GM10266 (cell line): Measurements from ENCODE around the gene TP53I3.

ENCODE experiments used
- DNase-seq: peaks from one replicate; pipeline ENCODE4 v3.0.0; 2012; ENCODE audit errors: extremely low spot score
- TF ChIP-seq, protein P1 (sequence below): IDR thresholded peaks from 2 replicates; pipeline ENCODE4 v1.5.1; 2012; ENCODE audit warnings: mild to moderate bottlenecking, low read depth; ENCODE audit not compliant: control insufficient read depth, insufficient read depth; ENCODE audit errors: missing control alignments

Gene TP53I3, protein sequence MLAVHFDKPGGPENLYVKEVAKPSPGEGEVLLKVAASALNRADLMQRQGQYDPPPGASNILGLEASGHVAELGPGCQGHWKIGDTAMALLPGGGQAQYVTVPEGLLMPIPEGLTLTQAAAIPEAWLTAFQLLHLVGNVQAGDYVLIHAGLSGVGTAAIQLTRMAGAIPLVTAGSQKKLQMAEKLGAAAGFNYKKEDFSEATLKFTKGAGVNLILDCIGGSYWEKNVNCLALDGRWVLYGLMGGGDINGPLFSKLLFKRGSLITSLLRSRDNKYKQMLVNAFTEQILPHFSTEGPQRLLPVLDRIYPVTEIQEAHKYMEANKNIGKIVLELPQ

DNA sequence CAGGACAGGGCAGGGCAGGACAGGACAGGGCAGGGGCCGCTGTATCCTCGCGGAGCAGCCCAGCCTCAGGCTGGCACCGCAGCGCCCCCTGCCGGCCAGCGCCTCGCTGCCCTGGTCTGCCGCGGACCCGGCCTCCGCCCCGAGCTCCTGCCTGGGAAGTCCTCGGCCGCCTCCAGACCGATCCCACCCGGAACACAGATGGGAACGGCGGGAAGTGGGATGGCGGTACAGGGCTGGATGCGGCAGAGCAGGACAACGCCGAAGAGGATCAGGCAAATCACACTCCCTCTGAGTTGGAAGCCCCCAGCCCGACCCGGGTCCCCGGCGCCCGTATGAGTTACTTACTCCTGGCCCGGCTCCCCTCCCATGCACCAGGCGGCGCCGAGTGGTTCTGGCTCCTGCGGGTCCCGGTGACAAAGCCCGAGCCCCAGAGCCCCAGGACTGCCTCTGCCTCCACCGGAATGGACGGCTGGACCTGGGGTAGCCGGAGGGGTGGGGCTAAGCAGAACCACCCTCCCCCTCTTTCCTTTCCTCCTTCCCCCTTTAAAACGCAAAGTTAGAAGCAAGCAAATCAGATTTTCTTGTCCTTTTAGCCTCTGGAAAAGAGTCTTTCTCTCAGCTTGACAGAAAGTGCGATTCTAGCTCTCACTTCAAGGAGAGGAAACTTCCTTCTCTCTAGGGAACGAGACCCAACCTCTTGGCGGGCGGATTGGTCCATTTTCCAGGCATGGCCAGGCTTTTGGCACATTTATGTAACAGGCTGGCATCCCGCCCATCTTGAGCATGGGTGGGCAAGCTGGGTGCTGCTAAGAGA, at the start of gene TP53I3:
Gene TP53I3 (minus strand): TSS at position 449 of the 814 bp plus-strand sequence. CDS start 508 bp downstream, outside the sequence.
- peak; percentile 84 for DNase-seq
- TF ChIP-seq, protein P1, sequence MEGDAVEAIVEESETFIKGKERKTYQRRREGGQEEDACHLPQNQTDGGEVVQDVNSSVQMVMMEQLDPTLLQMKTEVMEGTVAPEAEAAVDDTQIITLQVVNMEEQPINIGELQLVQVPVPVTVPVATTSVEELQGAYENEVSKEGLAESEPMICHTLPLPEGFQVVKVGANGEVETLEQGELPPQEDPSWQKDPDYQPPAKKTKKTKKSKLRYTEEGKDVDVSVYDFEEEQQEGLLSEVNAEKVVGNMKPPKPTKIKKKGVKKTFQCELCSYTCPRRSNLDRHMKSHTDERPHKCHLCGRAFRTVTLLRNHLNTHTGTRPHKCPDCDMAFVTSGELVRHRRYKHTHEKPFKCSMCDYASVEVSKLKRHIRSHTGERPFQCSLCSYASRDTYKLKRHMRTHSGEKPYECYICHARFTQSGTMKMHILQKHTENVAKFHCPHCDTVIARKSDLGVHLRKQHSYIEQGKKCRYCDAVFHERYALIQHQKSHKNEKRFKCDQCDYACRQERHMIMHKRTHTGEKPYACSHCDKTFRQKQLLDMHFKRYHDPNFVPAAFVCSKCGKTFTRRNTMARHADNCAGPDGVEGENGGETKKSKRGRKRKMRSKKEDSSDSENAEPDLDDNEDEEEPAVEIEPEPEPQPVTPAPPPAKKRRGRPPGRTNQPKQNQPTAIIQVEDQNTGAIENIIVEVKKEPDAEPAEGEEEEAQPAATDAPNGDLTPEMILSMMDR, result peak; percentile 98

DNA sequence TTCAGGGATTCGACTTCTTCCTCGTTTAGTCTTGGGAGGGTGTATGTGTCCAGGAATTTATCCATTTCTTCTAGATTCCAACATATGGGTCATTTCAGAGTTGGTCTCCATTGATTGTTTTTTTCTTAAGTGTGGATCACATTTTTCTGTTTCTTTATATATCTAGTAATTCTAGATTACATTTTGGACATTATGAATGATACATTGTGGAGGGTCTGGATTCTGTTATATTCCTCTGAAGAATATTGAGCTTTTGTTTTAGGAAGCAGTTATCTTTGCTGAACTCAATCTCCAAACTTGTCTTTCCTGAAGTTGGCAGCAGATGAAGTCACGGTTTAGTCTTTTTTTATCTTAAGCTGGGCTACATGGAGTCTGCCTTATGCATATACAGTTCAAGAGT, 47.9 kb upstream of the TP53I3 start:
- DNase-seq, result no peak
- TF ChIP-seq, protein P1, result no peak

DNA sequence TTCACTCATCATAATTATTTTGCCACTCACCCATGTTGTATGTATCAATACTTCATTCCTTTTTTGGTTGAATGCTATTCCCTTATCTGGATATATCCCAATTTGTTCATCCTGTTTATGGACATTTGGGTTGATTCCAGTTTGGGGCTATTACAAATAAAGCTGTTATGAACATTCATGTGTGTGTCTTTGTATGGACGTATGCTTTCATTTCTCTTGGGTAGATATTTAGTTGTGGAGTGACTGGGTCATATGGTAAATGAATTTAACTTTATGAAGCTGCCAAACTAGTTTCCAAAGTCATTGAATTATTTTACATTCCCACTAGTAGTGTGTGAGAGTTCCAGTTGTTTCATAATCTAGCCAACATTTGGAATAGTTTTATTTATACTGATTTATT, 41.3 kb upstream of the TP53I3 start:
- no peak for DNase-seq
- TF ChIP-seq, protein P1, result no peak

DNA sequence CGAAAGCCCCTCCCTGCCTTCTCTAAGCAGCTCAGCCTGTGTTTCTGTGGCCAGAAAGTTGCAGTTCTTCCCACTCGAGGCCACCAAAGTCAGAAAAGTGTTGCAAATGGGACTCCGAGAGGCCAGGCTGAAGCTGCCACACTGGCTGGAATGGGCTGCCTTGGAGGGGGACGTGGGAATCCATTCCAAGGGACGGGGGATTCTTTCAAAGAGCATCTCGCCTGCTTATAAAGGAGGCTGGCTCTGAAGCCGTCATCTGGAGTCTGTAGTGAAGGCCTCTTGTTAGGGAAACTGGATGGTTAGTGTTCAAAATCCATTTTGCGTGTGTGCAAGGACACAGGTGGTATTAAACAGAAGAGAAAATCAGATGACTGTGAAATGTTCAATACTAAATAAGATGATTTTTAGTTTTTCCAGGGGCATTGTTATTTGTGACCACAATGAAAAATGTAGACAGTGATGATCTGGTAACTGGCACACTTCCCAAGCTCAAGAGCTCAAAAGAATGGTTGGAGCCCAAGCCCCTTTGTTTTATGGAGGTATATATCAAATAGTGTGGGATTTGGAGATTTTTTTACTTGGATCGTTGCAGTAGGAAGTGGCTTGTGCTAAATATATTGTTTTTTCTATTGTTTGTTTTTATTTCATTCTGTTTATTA, 39.4 kb upstream of the TP53I3 start:
- TF ChIP-seq, protein P1, result no peak
- no peak for DNase-seq

DNA sequence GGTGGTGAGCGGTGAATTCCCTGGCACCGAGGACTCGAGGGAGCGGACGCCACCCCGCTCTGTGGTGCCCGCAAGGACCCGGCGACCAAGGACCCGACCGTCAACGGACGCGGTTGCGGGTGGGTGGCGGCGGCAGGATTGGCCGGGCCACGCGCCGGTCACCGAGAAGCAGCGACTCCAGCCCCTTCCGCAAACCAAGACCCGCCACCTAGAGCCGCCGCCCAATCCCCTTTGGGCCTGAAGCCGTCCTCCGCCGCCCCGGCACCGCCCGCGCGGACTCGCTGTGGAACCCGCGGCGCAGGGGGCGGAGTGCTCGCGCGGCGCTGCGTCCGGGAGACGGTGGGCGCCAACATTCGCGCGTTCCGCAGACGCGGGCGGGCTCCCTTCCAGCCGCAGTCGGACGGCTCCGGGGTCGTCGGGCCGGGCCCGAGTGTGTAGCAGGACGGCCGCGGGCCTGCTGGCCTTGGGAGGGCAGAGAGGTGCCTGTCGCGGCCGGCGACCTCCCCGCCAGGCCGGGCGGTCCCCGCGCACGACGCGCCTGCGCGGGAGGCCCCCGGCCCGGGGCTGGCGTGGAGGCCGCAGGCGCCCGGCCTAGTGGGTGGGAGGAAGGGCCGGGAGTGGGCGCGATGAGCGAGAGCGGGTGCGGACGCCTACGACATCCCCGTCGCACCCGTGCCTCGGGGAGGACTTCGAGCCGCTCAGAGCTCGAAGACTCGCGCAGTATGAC, 38.7 kb upstream of the TP53I3 start, which contains the start of the genes FAM228B and PFN4:
Gene FAM228B (plus strand): TSS at position 275 of the 727 bp plus-strand sequence. CDS start 893 bp downstream, outside the sequence.
Gene PFN4 (minus strand): TSS at position 140 of the 727 bp plus-strand sequence. CDS start 799 bp downstream, outside the sequence.
- DNase-seq, result peak; percentile 96
- TF ChIP-seq, protein P1, result no peak

DNA sequence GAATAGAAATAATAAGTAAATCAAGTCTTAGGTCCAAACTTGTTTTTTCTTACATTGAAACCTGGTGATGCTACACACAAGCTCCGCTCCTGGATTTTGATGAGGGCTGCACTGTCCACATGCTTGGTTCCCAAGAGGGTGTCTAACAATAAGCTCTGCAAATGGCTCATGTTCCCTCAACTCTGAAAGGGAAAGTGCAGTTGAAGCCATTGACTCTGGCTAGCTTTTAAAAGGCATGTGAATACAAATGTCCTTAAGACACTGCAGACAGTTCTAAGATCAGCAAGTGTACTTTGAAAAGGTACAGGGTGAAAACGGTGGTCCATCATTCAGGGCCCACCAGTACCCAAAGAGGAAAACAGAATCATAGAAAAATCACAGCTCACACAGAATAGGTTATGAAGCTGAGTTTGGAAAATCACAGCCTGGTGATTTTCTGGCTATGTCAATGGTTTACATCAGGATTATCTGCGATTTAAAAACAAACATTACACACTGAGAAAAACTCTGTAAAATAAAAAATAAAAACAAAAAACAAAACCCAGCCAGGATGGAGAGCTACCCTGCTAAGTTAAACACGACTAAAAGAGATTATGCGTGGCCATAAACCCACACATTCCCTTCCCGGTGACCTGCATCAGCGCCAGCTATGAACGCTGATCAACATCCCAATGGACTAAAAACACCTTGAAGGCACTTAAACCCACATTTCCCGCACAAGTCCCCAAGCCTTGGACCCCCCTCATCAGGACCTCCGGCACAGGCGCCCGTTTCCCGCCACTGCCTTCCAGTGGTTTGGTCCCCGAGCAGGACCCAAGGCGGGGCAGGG, 37.9 kb upstream of the TP53I3 start:
- TF ChIP-seq, protein P1, result no peak
- DNase-seq, result no peak
